Thyroid gland (tissue), 4 donors: ENCODE results near the gene SRSF2. TPM values are rescaled to one million over a fixed set of nuclear protein-coding genes. Genes with fewer than 3 reads are reported as not detected.
"Not testable (repeated sequence)": the region's sequence is repeated elsewhere in the genome, so short reads cannot be mapped to it uniquely, and the experiment has no call there.

Experiments used
- DNase-seq, 2 donors: peaks; one replicate each; pipeline ENCODE4 v3.0.0-alpha.2; 2019
- H3K27ac ChIP-seq, 3 donors: fragments of 200-600 bp; sonication (generic); 1 replicate in 2 of 3; 2 replicates in 1 of 3; pipeline ENCODE4 v1.5.1; 2016 to 2019; ENCODE audit warnings: mild to moderate bottlenecking in 1 of 3, moderate library complexity in 1 of 3
- H3K27me3 ChIP-seq: fragments of 200-600 bp; sonication (generic); one replicate; pipeline ENCODE4 v1.5.1; 2019
- H3K36me3 ChIP-seq, 2 donors: fragments of 200-600 bp; sonication (generic); one replicate each; pipeline ENCODE4 v1.5.1; 2016 to 2019
- H3K4me1 ChIP-seq, 2 donors: fragments of 200-600 bp; sonication (generic); one replicate each; pipeline ENCODE4 v1.5.1; 2017 to 2019
- H3K4me3 ChIP-seq, 3 donors: fragments of 200-600 bp; sonication (generic); replicated peaks in 1 of 3; 1 replicate in 2 of 3; 2 replicates in 1 of 3; pipeline ENCODE4 v1.5.1; 2016; ENCODE audit warnings: mild to moderate bottlenecking in 1 of 3
- H3K9me3 ChIP-seq: fragments of 200-600 bp; sonication (generic); one replicate; pipeline ENCODE4 v1.5.1; 2017
- POLR2A ChIP-seq, 2 donors: fragments of 450-650 bp; IDR thresholded peaks; one replicate each; pipeline ENCODE4 v1.6.1; 2017; ENCODE audit warnings: antibody characterized with exemption in 2 of 2, mild to moderate bottlenecking in 2 of 2, moderate library complexity in 1 of 2
- WGBS, 2 donors: methylation state at CpG; one replicate each; pipeline ENCODE4 v1.1.5; 2017; 5-methylcytosine and 5-hydroxymethylcytosine counted together
- intact Hi-C: fragments of 100-400 bp; cut with DNase I; formaldehyde crosslinking; loops from one replicate; pipeline ENCODE4 v1.15.1; 2023
- total RNA-seq, 4 donors: library from RNA; depleted of rRNA; stranded (reverse); fragments of >200 nt; gene quantifications; one replicate each; pipeline ENCODE4 v1.2.3, GENCODE V29; 2016
- TF ChIP-seq, protein P1 (sequence below), 6 experiments: fragments of 200-600 bp in 3 of 6; fragments of 450-650 bp in 3 of 6; sonication (generic) in 3 of 6; IDR thresholded peaks; one replicate each; pipeline ENCODE4 v1.5.1; 2016 to 2019; ENCODE audit warnings: antibody characterized with exemption in 6 of 6, mild to moderate bottlenecking in 2 of 6, inconsistent platforms in 1 of 6, moderate library complexity in 1 of 6

Gene SRSF2
- total RNA-seq, 4 donors from 2014 or later, result 269 to 614 (median 400) TPM

DNA sequence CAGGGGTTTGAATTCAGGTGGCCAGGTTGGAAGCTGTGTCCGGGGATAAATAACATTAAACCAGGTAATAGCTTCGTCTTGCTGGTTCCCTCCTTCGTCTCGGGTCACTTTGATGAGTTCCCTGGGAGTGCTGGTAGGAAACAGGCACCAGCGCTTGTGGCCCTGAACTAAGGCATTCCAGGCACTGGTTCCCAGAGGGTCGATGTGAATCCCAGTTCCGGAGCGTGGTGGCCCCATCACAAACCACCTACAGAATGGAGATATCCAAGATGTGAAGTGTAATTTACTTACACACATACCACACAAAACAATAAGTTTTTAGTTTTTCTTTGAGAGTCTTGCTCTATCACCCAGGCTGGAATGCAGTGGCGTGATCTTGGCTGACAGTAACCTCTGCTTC lies 13.3 kb downstream of the SRSF2 start:
- H3K4me1 ChIP-seq, result peaks cover 13 to 31% of the 10 kb centered on the region in 2 donors
- peaks cover 55 to 56% of the 10 kb centered on the region in 2 donors for H3K36me3 ChIP-seq
- intact Hi-C loops, result no loop called here
- no peak for DNase-seq
- WGBS, 2 donors, result 94 to 96% methylated on average over 9 of the region's 9 CpGs
- TF ChIP-seq, protein P1, sequence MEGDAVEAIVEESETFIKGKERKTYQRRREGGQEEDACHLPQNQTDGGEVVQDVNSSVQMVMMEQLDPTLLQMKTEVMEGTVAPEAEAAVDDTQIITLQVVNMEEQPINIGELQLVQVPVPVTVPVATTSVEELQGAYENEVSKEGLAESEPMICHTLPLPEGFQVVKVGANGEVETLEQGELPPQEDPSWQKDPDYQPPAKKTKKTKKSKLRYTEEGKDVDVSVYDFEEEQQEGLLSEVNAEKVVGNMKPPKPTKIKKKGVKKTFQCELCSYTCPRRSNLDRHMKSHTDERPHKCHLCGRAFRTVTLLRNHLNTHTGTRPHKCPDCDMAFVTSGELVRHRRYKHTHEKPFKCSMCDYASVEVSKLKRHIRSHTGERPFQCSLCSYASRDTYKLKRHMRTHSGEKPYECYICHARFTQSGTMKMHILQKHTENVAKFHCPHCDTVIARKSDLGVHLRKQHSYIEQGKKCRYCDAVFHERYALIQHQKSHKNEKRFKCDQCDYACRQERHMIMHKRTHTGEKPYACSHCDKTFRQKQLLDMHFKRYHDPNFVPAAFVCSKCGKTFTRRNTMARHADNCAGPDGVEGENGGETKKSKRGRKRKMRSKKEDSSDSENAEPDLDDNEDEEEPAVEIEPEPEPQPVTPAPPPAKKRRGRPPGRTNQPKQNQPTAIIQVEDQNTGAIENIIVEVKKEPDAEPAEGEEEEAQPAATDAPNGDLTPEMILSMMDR (IDR thresholded peaks at IDR 0.05), result no peak
- TF ChIP-seq POLR2A (IDR thresholded peaks at IDR 0.05), result no peak
- no peaks in the 10 kb centered on the region for H3K27me3 ChIP-seq
- no peaks in the 10 kb centered on the region for H3K9me3 ChIP-seq
- no peak overlapping the region for H3K4me3 ChIP-seq
- H3K27ac ChIP-seq, result no peak overlapping the region

DNA sequence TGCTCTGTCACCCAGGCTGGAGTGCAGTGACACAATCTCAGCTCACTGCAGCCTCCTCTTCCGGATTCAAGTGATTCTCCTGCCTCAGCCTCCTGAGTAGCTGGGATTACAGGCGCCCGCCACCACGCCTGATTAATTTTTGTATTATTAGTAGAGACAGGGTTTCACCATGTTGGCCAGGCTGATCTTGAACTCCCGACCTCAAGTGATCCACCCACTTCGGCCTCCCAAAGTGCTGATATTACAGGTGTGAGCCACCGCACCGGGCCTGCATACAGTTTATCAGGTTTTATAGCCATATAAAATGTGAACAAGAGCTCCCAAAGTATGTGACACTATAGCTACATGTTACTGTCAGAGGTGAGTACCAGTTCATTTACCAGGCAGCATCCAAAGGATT lies 14.2 kb downstream of the SRSF2 start:
- H3K36me3 ChIP-seq, result peaks cover 63 to 64% of the 10 kb centered on the region in 2 donors
- intact Hi-C loops, H3K4me3 ChIP-seq, H3K27ac ChIP-seq, H3K9me3 ChIP-seq, DNase-seq, H3K27me3 ChIP-seq: not testable (repeated sequence)
- peaks cover 11 to 23% of the 10 kb centered on the region in 2 donors for H3K4me1 ChIP-seq
- 95 to 97% methylated on average over 8 of the region's 8 CpGs for WGBS, 2 donors

DNA sequence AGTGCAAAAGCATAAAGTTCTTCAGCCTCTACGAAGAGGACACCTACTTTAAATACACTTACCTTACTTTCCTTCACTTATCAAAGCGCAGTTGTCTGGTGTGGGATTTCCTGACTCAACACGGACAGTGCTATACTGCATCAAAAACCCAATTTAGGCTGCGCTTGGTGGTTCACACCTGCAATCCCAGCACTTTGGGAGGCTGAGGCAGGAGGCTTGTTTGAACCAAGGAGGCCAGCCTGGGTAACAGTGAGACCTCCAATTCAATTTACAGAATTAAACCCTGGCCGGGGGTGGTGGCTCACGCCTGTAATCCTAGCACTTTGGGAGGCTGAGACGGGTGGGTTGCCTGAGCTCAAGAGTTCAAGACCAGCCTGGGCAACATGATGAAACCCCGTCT lies 14.9 kb downstream of the SRSF2 start:
- 93 to 96% methylated on average over 8 of the region's 8 CpGs for WGBS, 2 donors
- peaks cover 8 to 19% of the 10 kb centered on the region in 2 donors for H3K4me1 ChIP-seq
- H3K4me3 ChIP-seq, result no peak overlapping the region
- H3K36me3 ChIP-seq, result peaks cover 70 to 71% of the 10 kb centered on the region in 2 donors
- TF ChIP-seq POLR2A (IDR thresholded peaks at IDR 0.05), result no peak
- TF ChIP-seq, protein P1 (IDR thresholded peaks at IDR 0.05), result no peak
- no peak for DNase-seq
- H3K27me3 ChIP-seq, result no peaks in the 10 kb centered on the region
- no peaks in the 10 kb centered on the region for H3K9me3 ChIP-seq
- H3K27ac ChIP-seq, result no peak overlapping the region
- intact Hi-C loops, result no loop called here

DNA sequence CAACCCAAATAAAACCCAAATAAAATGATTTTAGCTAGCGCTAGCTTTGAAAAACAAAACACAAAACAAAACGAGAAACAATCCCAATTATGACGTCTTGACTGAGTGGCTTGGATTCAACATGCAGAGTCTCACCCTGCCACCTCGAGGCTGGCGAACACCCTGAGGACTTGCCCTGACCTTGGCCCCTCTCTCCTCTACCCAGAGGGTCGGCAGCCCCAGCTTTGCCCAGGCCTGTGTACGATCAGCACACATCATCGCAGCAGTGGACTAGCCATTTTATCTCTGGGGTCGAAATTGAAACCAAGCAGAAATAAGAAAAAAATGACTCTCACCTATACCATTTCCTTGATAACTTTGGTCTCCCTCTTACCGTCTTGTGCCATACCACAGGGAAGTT lies 15.7 kb downstream of the SRSF2 start:
- Histone ChIP-seq H3K27ac (no peak overlapping the region), H3K36me3 (peaks cover 78% of the 10 kb centered on the region in 2 donors), H3K9me3 (no peaks in the 10 kb centered on the region), H3K27me3 (no peaks in the 10 kb centered on the region), H3K4me3 (no peak overlapping the region), H3K4me1 (peaks cover 8 to 19% of the 10 kb centered on the region in 2 donors)
- no peak for TF ChIP-seq POLR2A (IDR thresholded peaks at IDR 0.05)
- TF ChIP-seq, protein P1 (IDR thresholded peaks at IDR 0.05), result no peak
- DNase-seq, result no peak
- 86 to 88% methylated on average over 10 of the region's 10 CpGs for WGBS, 2 donors
- intact Hi-C loops, result no loop called here

DNA sequence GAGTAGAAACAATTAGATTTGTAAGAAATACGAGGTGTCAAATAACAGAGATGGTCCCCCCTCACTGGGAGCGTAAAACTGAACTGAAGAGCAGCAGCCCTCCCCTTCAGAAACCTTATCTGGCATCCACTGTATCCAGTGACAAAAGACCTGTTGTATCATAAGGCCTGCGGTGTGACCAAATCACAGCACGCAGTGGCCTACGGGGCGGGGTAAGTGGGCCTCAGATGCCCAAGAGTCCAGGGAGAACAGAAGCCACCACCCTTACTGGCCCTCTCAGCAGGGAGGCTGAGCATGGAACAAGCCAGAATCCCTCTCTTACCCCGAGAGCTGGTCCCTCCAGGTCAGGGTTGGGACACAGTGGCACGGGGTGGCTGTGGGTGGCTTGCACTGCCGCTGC lies 16.2 kb downstream of the SRSF2 start:
- H3K4me1 ChIP-seq, result peaks cover 8 to 19% of the 10 kb centered on the region in 2 donors
- intact Hi-C loops, result no loop called here
- DNase-seq, result no peak
- WGBS, 2 donors, result 90 to 95% methylated on average over 9 of the region's 9 CpGs
- H3K27me3 ChIP-seq, result no peaks in the 10 kb centered on the region
- TF ChIP-seq, protein P1 (IDR thresholded peaks at IDR 0.05), result no peak
- TF ChIP-seq POLR2A (IDR thresholded peaks at IDR 0.05), result no peak
- H3K36me3 ChIP-seq, result peaks cover 80 to 84% of the 10 kb centered on the region in 2 donors
- no peak overlapping the region for H3K4me3 ChIP-seq
- no peak overlapping the region for H3K27ac ChIP-seq
- H3K9me3 ChIP-seq, result no peaks in the 10 kb centered on the region

DNA sequence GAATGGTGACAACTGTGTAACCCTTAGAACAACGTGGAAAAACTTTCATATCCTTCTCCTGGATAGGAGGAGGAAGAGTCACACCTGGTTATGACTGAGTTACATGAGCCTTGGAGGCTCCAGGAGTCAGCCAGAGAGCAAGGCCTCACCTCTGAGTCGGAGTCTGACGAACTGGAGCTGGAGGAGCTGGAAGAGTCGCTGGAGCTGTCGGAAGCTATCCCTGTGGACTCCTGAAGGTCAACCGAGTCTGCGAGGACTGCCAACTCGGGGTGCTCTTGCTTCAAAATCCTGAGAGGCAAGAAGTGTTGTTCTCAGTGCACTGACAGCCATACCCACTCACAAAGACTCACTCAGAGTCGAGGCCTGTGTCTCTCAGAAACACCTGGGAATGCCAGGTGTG lies 16.9 kb downstream of the SRSF2 start:
- 95 to 96% methylated on average over 9 of the region's 9 CpGs for WGBS, 2 donors
- H3K27ac ChIP-seq, result no peak overlapping the region
- DNase-seq, result no peak

More for the DNA sequence above, 16.9 kb downstream of the SRSF2 start:
- peaks cover 3 to 21% of the 10 kb centered on the region in 2 donors for H3K4me1 ChIP-seq
- H3K36me3 ChIP-seq, result peaks cover 80 to 90% of the 10 kb centered on the region in 2 donors
- H3K27me3 ChIP-seq, result no peaks in the 10 kb centered on the region
- intact Hi-C loops, result no loop called here
- no peak overlapping the region for H3K4me3 ChIP-seq
- TF ChIP-seq, protein P1 (IDR thresholded peaks at IDR 0.05), result no peak
- no peak for TF ChIP-seq POLR2A (IDR thresholded peaks at IDR 0.05)
- no peaks in the 10 kb centered on the region for H3K9me3 ChIP-seq
